HG02678 (cell line): ENCODE data around the gene AQR.
"Not testable (repeated sequence)": the region's sequence is repeated elsewhere in the genome, so short reads cannot be mapped to it uniquely, and the experiment has no call there.

ENCODE experiments used
- ATAC-seq: cut with Tn5 transposase; IDR thresholded peaks from one replicate; pipeline ENCODE4 v1.9.1; 2021; ENCODE audit warnings: mild to moderate bottlenecking, moderate library complexity; ENCODE audit not compliant: unreplicated experiment

AQR gene

GRCh38 chr15:34820110-34820509 lies 149.4 kb downstream of the AQR start:
- ATAC-seq: no peak

DNA sequence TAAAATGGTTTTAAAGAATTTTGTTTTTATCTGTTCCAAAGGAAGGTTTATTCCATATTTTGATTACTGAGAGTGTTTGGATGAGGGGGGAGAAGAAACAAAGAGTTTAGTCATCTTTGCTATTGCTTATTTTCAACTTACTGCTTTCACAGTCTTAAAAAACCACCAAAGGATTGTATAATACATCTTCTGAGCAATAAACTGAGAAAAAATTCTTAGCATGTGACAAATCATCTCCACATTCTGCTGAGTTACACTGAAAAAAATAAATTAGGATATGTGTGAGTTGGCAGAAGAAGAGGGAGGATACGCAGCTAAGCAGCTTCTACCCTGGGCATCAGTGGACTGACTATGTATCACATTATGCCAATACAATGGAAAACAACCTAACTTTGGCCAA lies 151.0 kb downstream of the AQR start:
- ATAC-seq: no peak

GRCh38 chr15:34815836-34816235 lies 153.7 kb downstream of the AQR start:
- ATAC-seq: no peak

DNA sequence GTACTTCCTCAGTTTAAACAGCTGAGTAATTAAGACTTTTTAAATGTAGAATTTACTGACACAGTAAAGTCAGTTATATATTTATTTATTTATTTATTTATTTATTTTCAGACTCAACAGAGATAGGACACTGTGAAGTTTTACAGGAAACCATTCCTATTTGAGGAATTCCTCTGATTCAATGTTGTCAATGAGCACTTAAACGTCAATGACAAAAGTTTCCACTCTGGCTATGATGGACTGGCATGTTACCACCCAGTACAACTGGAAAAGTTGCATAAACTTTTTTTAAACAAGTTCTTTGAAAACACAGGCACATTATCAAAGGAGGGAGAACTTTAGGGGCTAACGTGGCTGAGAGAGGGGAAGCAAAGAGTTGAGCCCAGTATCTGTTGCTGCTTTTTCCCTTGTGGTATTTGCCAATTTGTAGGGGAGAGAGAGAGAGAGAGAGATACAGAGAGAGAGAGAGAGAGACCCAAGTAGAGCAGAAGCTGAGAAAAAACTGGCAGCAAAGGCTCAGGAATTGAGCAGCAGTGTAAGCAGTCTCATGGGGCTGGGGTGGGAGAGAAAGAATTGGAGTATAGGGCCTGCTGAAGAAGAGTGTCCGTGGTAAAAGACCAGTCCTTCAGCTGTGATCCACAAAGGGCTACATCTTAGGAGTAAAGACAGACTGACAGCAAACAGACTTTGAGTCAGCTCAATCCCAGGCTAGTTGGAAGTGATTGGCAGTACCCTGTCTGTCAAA lies 155.9 kb downstream of the AQR start:
- no peak for ATAC-seq

- not testable (repeated sequence) for ATAC-seq
These were observed 156.6 kb downstream of the AQR start for GRCh38 chr15:34812868-34813365.

DNA sequence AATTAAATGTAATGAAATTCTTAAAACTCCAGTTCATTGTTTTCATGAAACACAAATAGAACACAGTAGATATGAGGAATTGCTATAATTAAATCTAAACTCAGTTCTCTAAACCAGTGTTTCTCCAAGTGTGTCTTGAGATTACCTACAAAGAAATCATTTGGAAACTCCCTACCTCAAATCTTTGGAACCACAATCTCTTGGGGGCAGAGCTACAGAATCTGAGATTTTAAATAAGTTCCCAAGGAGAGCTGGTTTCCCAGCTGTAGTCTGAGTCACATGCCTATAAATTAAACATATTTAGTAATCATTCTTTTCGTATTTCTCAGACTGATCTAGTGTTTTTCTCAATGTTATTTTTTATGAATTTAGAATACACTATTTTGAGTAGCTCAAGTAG lies 157.2 kb downstream of the AQR start:
- no peak for ATAC-seq

DNA sequence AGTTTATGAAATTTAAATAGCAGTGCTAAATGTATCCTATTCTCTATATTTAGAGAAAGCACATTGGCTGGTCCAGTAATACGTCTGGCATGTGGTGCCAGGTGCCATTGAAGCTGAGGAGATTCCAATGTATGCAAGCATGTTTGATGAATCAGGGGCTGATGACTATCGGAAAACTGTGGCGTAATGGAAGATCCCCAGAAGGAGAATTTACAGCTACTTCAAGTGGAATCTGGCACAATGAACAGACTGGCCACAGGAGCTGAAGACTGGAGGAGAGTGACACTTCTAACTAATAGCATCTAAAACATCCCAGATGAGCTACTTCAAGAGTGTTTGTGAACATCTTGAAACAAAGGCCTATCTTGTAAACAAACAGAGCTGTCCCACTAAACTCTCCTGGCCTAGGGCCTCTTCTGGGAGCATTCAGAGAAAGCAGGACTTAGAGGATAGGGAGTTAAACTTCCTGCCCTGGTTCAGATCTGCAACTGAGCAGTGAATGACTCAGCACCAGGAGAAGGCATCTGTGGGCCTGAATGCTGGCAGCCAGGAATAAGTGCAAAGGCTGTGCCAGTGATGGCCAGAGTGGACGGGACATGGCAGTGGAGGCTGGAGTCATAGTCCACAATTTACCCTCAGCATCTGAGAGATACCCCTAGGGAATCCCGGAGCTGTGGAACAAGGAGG lies 159.0 kb downstream of the AQR start:
- ATAC-seq: no peak

GRCh38 chr15:34809186-34809585 lies 160.4 kb downstream of the AQR start:
- ATAC-seq: no peak

DNA sequence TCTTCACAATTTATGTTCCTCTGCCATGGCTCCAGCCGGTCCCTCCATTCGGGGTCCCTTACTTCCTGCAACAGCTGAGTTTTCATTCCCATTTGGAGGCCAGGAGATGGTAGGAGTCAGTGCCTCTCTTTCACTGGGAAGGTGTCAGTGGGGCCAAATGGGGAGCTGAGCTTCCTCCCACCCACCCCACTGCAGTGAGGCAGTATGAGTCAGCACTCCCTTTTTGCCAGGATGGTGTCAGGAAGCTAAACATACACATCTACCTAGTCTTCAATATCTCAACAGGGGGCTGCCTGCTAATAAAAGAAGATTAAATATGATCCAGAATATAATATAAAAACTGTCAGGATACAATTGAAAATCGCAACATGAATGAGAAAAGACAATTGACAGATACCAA lies 161.5 kb downstream of the AQR start:
- ATAC-seq: no peak

GRCh38 chr15:34807241-34807640 lies 162.3 kb downstream of the AQR start:
- not testable (repeated sequence) for ATAC-seq

DNA sequence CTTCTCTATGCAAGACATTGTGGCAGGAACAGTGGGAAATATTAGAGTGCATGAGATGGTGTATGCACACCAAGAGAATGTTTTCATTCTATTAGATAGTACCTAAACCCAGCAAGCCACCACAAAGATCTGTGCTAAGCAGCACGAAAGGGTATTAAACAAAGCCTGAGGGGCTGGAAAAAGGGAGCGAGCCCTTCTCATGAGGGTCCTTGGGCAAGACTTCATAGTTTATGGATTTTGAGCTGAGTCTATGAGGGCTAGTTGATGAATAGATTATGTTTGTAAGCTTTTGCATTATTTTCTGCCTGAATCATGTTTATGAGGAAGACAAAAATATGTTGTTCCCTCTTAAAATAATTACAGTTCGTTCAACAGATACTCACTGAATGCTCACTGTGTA lies 164.8 kb downstream of the AQR start:
- ATAC-seq: no peak

DNA sequence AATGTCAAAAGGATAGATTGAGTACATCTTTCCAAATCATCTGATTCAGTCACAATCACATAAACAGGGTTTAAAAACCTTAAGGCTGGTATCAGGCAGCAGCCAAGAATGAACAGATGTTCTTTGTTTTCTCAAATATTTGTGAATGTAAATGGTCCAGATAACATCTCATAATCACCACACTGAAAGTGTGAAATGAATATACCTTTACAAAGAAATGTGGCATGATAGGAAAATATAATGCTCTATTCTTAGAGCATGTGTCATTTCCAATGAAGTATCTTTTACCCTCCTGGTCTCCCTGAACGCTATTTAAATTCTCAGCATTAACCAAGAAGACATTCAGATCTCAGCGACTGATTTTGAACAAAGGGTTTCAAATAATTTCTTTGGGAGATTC lies 165.4 kb downstream of the AQR start:
- no peak for ATAC-seq

DNA sequence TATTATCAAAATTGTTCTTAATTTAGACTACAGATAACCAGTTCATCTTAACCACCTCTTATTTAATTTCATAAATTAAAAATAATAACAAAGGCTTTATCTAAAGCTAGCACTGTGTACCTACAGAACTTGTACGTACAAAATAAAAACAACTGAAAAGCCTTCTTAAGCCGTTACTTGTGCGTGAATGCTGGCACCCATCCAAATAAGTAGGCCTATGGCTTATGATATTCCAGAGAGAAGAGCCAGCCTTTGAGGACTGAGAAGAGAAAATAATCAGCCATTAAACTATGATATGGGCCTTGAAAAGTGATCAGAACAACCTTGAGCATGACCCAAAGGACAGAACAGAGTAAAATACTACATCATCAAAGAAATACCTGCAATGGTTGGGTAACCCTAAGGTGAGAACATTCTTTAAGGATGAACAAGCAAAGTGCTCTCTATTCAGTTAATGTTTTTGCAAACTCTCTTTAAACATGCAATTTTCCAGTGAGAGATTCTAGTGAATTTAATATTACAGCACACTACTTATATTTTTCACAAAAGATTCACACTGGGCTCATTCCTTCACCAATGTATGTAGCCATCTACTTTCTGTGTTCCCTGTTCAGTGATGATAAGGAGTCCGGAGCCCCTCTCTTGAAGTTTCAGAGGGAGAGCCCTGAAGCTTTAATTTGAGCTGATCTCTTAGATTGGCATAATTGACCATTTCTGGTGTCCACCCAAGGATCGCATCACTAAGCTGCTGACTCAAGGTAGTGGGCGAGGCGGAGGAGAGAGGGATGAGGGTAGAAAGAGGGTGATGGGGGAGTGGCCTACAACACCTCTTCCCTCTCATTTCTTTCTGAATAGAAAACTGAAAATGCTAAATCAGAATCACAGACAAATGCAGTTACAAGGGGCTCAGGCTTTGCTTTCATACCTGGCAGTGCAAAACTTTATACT lies 166.5 kb downstream of the AQR start:
- ATAC-seq: no peak

GRCh38 chr15:34802371-34802770 lies 167.2 kb downstream of the AQR start:
- no peak for ATAC-seq
